ENCODE data around the gene FAM43B.

Gene FAM43B

GRCh38 chr1:20569523-20570098 lies 17.2 kb downstream of the FAM43B start:
- Histone ChIP-seq H3K9ac (ENCODE audit: low read depth, low read length) (no peak overlapping the region), H3K9me3 (ENCODE audit: insufficient read depth, low read length, severe bottlenecking) (no peaks in the 10 kb centered on the region), H3K4me1 (ENCODE audit: insufficient read depth, low read length) (no peaks in the 10 kb centered on the region), H3K27ac (ENCODE audit: low read length) (no peak overlapping the region), H3K4me2 (ENCODE audit: insufficient read depth, low read length) (no peak overlapping the region), H2AFZ (ENCODE audit: low read depth, low read length) (no peak overlapping the region), H3K79me2 (ENCODE audit: insufficient read depth, low read length) (no peaks in the 10 kb centered on the region), H3K4me3 (ENCODE audit: low read depth in 1 of 2, low read length in 2 of 2) (no peak overlapping the region), H3K36me3 (ENCODE audit: insufficient read depth, low read length) (no peaks in the 10 kb centered on the region), H4K20me1 (ENCODE audit: insufficient read depth, low read length) (no peaks in the 10 kb centered on the region), H3K27me3 (ENCODE audit: insufficient read depth, low read length, poor library complexity) (peaks cover 8% of the 10 kb centered on the region)
- no peak for DNase-seq
- TF ChIP-seq CTCF (IDR thresholded peaks at IDR 0.05; ENCODE audit: borderline replicate concordance, extremely low read depth, low read length, poor library complexity, severe bottlenecking) (no peak), EZH2 (IDR thresholded peaks at IDR 0.05; ENCODE audit: borderline replicate concordance, low read depth, low read length, severe bottlenecking) (no peak)
- ATAC-seq (ENCODE audit: insufficient read depth, low read depth): no peak

GRCh38 chr1:20571427-20571826 lies 19.1 kb downstream of the FAM43B start:
- Histone ChIP-seq H2AFZ (ENCODE audit: low read depth, low read length) (no peak overlapping the region), H3K79me2 (ENCODE audit: insufficient read depth, low read length) (no peaks in the 10 kb centered on the region), H3K4me2 (ENCODE audit: insufficient read depth, low read length) (no peak overlapping the region), H3K27me3 (ENCODE audit: insufficient read depth, low read length, poor library complexity) (peaks cover 6% of the 10 kb centered on the region), H3K9me3 (ENCODE audit: insufficient read depth, low read length, severe bottlenecking) (no peaks in the 10 kb centered on the region), H3K4me1 (ENCODE audit: insufficient read depth, low read length) (no peaks in the 10 kb centered on the region), H3K4me3 (ENCODE audit: low read depth in 1 of 2, low read length in 2 of 2) (no peak overlapping the region), H3K9ac (ENCODE audit: low read depth, low read length) (no peak overlapping the region), H3K36me3 (ENCODE audit: insufficient read depth, low read length) (no peaks in the 10 kb centered on the region), H4K20me1 (ENCODE audit: insufficient read depth, low read length) (no peaks in the 10 kb centered on the region), H3K27ac (ENCODE audit: low read length) (no peak overlapping the region)
- DNase-seq (no peak), ATAC-seq (ENCODE audit: insufficient read depth, low read depth) (no peak)
- TF ChIP-seq EZH2 (IDR thresholded peaks at IDR 0.05; ENCODE audit: borderline replicate concordance, low read depth, low read length, severe bottlenecking): no peak
- no peak for TF ChIP-seq CTCF (IDR thresholded peaks at IDR 0.05; ENCODE audit: borderline replicate concordance, extremely low read depth, low read length, poor library complexity, severe bottlenecking)

- TF ChIP-seq CTCF (IDR thresholded peaks at IDR 0.05; ENCODE audit: borderline replicate concordance, extremely low read depth, low read length, poor library complexity, severe bottlenecking): no peak
- TF ChIP-seq EZH2 (IDR thresholded peaks at IDR 0.05; ENCODE audit: borderline replicate concordance, low read depth, low read length, severe bottlenecking): no peak
- Histone ChIP-seq H4K20me1 (ENCODE audit: insufficient read depth, low read length) (no peaks in the 10 kb centered on the region), H3K4me2 (ENCODE audit: insufficient read depth, low read length) (no peak overlapping the region), H3K9ac (ENCODE audit: low read depth, low read length) (no peak overlapping the region), H3K79me2 (ENCODE audit: insufficient read depth, low read length) (no peaks in the 10 kb centered on the region), H3K9me3 (ENCODE audit: insufficient read depth, low read length, severe bottlenecking) (no peaks in the 10 kb centered on the region), H3K4me3 (ENCODE audit: low read depth in 1 of 2, low read length in 2 of 2) (no peak overlapping the region), H3K27ac (ENCODE audit: low read length) (no peak overlapping the region), H2AFZ (ENCODE audit: low read depth, low read length) (no peak overlapping the region), H3K27me3 (ENCODE audit: insufficient read depth, low read length, poor library complexity) (peaks cover 4% of the 10 kb centered on the region), H3K4me1 (ENCODE audit: insufficient read depth, low read length) (no peaks in the 10 kb centered on the region), H3K36me3 (ENCODE audit: insufficient read depth, low read length) (no peaks in the 10 kb centered on the region)
- DNase-seq (no peak), ATAC-seq (ENCODE audit: insufficient read depth, low read depth) (no peak)
Observed at GRCh38 chr1:20573987-20574386, 21.6 kb downstream of the FAM43B start.
